HEK293 (cell line): Measurements from ENCODE around the gene AGBL3.

Source experiments
- CTCF ChIA-PET: fragments of 350-600 bp; formaldehyde crosslinking; extraction: SDS; loops from one replicate; lab custom pipeline; 2021; ENCODE audit warnings: antibody characterized with exemption; lab: Yijun Ruan, JAX
- POLR2A ChIA-PET: fragments of 300-600 bp; formaldehyde crosslinking; extraction: SDS; loops from one replicate; lab custom pipeline; 2020; ENCODE audit warnings: antibody characterized with exemption, inconsistent platforms; lab: Yijun Ruan, JAX
- H3K27ac ChIP-seq: fragments of 200-500 bp; sonication (Bioruptor generic); 2 replicates; pipeline ENCODE4 v1.5.1; 2014; ENCODE audit warnings: low read depth, low read length, control low read depth, inconsistent platforms; ENCODE audit errors: extremely low read depth
- H3K36me3 ChIP-seq, 2 experiments: fragments of 200-500 bp in 1 of 2; sonication (Bioruptor generic) in 1 of 2; 1 replicate in 1 of 2; 2 replicates in 1 of 2; pipeline ENCODE4 v1.5.1; 2014 to 2017; ENCODE audit warnings: inconsistent platforms in 2 of 2, low read length in 2 of 2; ENCODE audit not compliant: control insufficient read depth in 2 of 2, insufficient read depth in 1 of 2
- H3K4me1 ChIP-seq: fragments of 200-500 bp; sonication (Bioruptor generic); 2 replicates; pipeline ENCODE4 v1.5.1; 2014; ENCODE audit warnings: mild to moderate bottlenecking, low read length, inconsistent platforms; ENCODE audit not compliant: control insufficient read depth, insufficient read depth
- H3K4me3 ChIP-seq: 2 replicates; pipeline ENCODE4 v1.5.1; 2011; ENCODE audit warnings: low read depth, mild to moderate bottlenecking, control low read depth, low read length, moderate library complexity
- H3K9me3 ChIP-seq: fragments of 200-500 bp; sonication (Bioruptor generic); 2 replicates; pipeline ENCODE4 v1.5.1; 2014; ENCODE audit warnings: low read depth, low read length, inconsistent platforms; ENCODE audit not compliant: control insufficient read depth, insufficient read depth
- BCL11A ChIP-seq: fragments of 450-650 bp; formaldehyde crosslinking; IDR thresholded peaks from 2 replicates; pipeline ENCODE4 v1.5.1; 2016; ENCODE audit warnings: low read depth, missing biosample characterization, missing genetic modification characterization
- BCL11B ChIP-seq: fragments of 450-650 bp; formaldehyde crosslinking; IDR thresholded peaks from 2 replicates; pipeline ENCODE4 v1.5.1; 2016; ENCODE audit warnings: low read depth, missing biosample characterization, missing genetic modification characterization
- GFI1B ChIP-seq: fragments of 450-650 bp; formaldehyde crosslinking; IDR thresholded peaks from 2 replicates; pipeline ENCODE4 v1.5.1; 2016; ENCODE audit warnings: missing biosample characterization, missing genetic modification characterization
- SETDB1 ChIP-seq: IDR thresholded peaks from one replicate; pipeline ENCODE4 v1.6.1; 2017; ENCODE audit warnings: mild to moderate bottlenecking, low read length, moderate library complexity, mixed read lengths; ENCODE audit not compliant: insufficient read length
- ZBTB11 ChIP-seq: fragments of 450-650 bp; formaldehyde crosslinking; conservative IDR thresholded peaks from 2 replicates; pipeline ENCODE4 v1.5.1; 2016; ENCODE audit warnings: low read depth, missing biosample characterization, missing genetic modification characterization
- ZBTB48 ChIP-seq: fragments of 450-650 bp; formaldehyde crosslinking; IDR thresholded peaks from 2 replicates; pipeline ENCODE4 v1.5.1; 2016; ENCODE audit warnings: missing biosample characterization, missing genetic modification characterization
- ZNF10 ChIP-seq: fragments of 450-650 bp; formaldehyde crosslinking; IDR thresholded peaks from 2 replicates; pipeline ENCODE4 v1.5.1; 2017; ENCODE audit warnings: missing biosample characterization, missing genetic modification characterization
- ZNF214 ChIP-seq: fragments of 450-650 bp; formaldehyde crosslinking; IDR thresholded peaks from 2 replicates; pipeline ENCODE4 v1.5.1; 2017; ENCODE audit warnings: missing biosample characterization, mild to moderate bottlenecking, missing genetic modification characterization, borderline replicate concordance
- ZNF548 ChIP-seq: fragments of 450-650 bp; formaldehyde crosslinking; IDR thresholded peaks from 2 replicates; pipeline ENCODE4 v1.5.1; 2016; ENCODE audit warnings: missing biosample characterization, missing genetic modification characterization
- ZNF558 ChIP-seq: fragments of 450-650 bp; formaldehyde crosslinking; IDR thresholded peaks from 2 replicates; pipeline ENCODE4 v1.5.1; 2016; ENCODE audit warnings: missing biosample characterization, missing genetic modification characterization
- ZNF561 ChIP-seq: fragments of 450-650 bp; IDR thresholded peaks from 2 replicates; pipeline ENCODE4 v1.5.1; 2018; ENCODE audit warnings: missing biosample characterization, missing genetic modification characterization, borderline replicate concordance
- ZNF571 ChIP-seq: fragments of 450-650 bp; formaldehyde crosslinking; IDR thresholded peaks from 2 replicates; pipeline ENCODE4 v1.5.0; 2017; ENCODE audit warnings: missing biosample characterization, missing genetic modification characterization
- ZNF600 ChIP-seq: fragments of 450-650 bp; formaldehyde crosslinking; IDR thresholded peaks from 2 replicates; pipeline ENCODE4 v1.5.1; 2016; ENCODE audit warnings: missing biosample characterization, missing genetic modification characterization
- ZNF624 ChIP-seq: fragments of 450-650 bp; formaldehyde crosslinking; IDR thresholded peaks from 2 replicates; pipeline ENCODE4 v1.5.1; 2017; ENCODE audit warnings: missing biosample characterization, missing genetic modification characterization
- ZNF76 ChIP-seq: fragments of 450-650 bp; formaldehyde crosslinking; IDR thresholded peaks from 2 replicates; pipeline ENCODE4; 2016; ENCODE audit warnings: low read depth, missing biosample characterization, missing genetic modification characterization, borderline replicate concordance
- ZSCAN5A ChIP-seq: fragments of 450-650 bp; formaldehyde crosslinking; IDR thresholded peaks from 2 replicates; pipeline ENCODE4 v1.5.1; 2016; ENCODE audit warnings: missing biosample characterization, missing genetic modification characterization
- TF ChIP-seq, protein P1 (sequence below): fragments of 450-650 bp; formaldehyde crosslinking; IDR thresholded peaks from 2 replicates; pipeline ENCODE4 v1.5.1; 2016; ENCODE audit warnings: missing biosample characterization, missing genetic modification characterization
- TF ChIP-seq, protein P2 (sequence below): fragments of 450-650 bp; formaldehyde crosslinking; IDR thresholded peaks from 2 replicates; pipeline ENCODE4 v1.5.1; 2016; ENCODE audit warnings: missing biosample characterization, missing genetic modification characterization

Gene AGBL3

GRCh38 chr7:135161669-135162068, 175.4 kb downstream of the AGBL3 start:
- POLR2A ChIA-PET: interaction anchor here (1.2 to 2.1 kb wide), 3 partner anchors 8 to 175 kb away, joined by 3 to 8 read pairs (median 3); partner anchors contain the start of genes AGBL3, CYREN and TMEM140
- no peak for TF ChIP-seq ZNF548 (tag by site-specific recombination)
- TF ChIP-seq ZNF624 (tag by site-specific recombination): no peak
- TF ChIP-seq, protein P1, sequence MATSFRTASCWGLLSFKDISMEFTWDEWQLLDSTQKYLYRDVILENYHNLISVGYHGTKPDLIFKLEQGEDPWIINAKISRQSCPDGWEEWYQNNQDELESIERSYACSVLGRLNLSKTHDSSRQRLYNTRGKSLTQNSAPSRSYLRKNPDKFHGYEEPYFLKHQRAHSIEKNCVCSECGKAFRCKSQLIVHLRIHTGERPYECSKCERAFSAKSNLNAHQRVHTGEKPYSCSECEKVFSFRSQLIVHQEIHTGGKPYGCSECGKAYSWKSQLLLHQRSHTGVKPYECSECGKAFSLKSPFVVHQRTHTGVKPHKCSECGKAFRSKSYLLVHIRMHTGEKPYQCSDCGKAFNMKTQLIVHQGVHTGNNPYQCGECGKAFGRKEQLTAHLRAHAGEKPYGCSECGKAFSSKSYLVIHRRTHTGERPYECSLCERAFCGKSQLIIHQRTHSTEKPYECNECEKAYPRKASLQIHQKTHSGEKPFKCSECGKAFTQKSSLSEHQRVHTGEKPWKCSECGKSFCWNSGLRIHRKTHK (tag by site-specific recombination): no peak
- no peak for TF ChIP-seq ZNF10
- TF ChIP-seq ZNF558: no peak
- no peak for TF ChIP-seq BCL11A (tag by site-specific recombination)
- peak; percentile 10; the same call in 1 of the 2 replicates for TF ChIP-seq ZNF600 (tag by site-specific recombination)
- CTCF ChIA-PET: interaction anchor here (0.8 to 1.2 kb wide), 2 partner anchors 8 to 79 kb away, joined by 3 to 5 read pairs; partner anchors contain the start of gene CYREN
- no peaks in the 10 kb centered on the region for H3K9me3 ChIP-seq
- no peak overlapping the region for H3K27ac ChIP-seq
- no peaks in the 10 kb centered on the region for H3K4me1 ChIP-seq
- H3K4me3 ChIP-seq: no peak overlapping the region
- peaks cover 0 to 31% of the 10 kb centered on the region in 2 experiments; a peak in 1 of 3 replicates for H3K36me3 ChIP-seq

DNA sequence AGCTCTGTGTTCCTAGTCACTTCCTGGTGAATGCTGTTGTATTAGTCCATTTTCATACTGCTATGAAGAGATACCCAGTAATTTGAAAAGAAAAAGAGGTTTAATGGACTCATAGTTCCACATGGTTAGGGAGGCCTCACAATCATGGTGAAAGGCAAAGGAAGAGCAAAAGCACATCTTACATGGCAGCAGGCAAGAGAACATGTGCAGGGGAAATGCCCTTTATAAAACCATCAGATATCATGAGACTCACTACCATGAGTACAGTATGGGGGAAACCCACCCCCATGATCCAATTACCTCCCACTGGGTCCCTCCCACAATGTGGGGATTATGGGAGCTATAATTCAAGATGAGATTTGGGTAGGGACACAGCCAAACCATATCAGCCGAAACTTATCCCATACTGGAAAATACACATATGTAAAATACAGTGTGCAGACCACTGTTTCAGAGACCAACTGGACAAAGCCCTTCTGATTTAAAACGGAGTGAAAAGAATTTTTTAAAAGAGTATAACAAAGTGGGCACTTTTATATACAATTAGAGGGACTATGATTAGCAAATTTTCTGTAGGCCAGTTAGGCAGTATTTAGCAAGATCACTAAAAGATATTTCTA, 176.2 kb downstream of the AGBL3 start:
- no peaks in the 10 kb centered on the region for H3K9me3 ChIP-seq
- no peaks in the 10 kb centered on the region for H3K4me1 ChIP-seq
- peaks cover 0 to 37% of the 10 kb centered on the region in 2 experiments; a peak in 1 of 3 replicates for H3K36me3 ChIP-seq
- H3K27ac ChIP-seq: no peak overlapping the region
- no peak for TF ChIP-seq GFI1B
- peak; percentile 87 for TF ChIP-seq SETDB1
- peak; percentile 79 for TF ChIP-seq ZSCAN5A (tag by site-specific recombination)
- TF ChIP-seq, all 188 proteins: peak for 2
- no peak overlapping the region for H3K4me3 ChIP-seq
- ChIA-PET CTCF (interaction anchor here (0.6 kb wide), 1 partner anchor 55 kb away, joined by 3 read pairs; no protein-coding TSS in a partner anchor), POLR2A (interaction anchor here (1.2 to 2.1 kb wide), 3 partner anchors 8 to 176 kb away, joined by 3 to 8 read pairs (median 3); partner anchors contain the start of genes AGBL3, CYREN and TMEM140)

- no peak overlapping the region for H3K4me3 ChIP-seq
- no peak overlapping the region for H3K27ac ChIP-seq
- CTCF ChIA-PET: interaction anchor here (0.6 kb wide), 1 partner anchor 498 kb away, joined by 3 read pairs; the partner anchor contains the start of gene STMP1
- no peak for TF ChIP-seq ZNF214 (tag by site-specific recombination)
- no peak for TF ChIP-seq ZBTB48 (tag by site-specific recombination)
- no peak for TF ChIP-seq ZBTB11 (tag by site-specific recombination)
- no peak for TF ChIP-seq ZNF76 (tag by site-specific recombination)
- TF ChIP-seq BCL11B (tag by site-specific recombination): no peak
- no peak for TF ChIP-seq ZNF571
- TF ChIP-seq, protein P2, sequence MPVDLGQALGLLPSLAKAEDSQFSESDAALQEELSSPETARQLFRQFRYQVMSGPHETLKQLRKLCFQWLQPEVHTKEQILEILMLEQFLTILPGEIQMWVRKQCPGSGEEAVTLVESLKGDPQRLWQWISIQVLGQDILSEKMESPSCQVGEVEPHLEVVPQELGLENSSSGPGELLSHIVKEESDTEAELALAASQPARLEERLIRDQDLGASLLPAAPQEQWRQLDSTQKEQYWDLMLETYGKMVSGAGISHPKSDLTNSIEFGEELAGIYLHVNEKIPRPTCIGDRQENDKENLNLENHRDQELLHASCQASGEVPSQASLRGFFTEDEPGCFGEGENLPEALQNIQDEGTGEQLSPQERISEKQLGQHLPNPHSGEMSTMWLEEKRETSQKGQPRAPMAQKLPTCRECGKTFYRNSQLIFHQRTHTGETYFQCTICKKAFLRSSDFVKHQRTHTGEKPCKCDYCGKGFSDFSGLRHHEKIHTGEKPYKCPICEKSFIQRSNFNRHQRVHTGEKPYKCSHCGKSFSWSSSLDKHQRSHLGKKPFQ (tag by site-specific recombination): no peak
- no peak for TF ChIP-seq ZNF561
- H3K9me3 ChIP-seq: no peaks in the 10 kb centered on the region
- no peaks in the 10 kb centered on the region for H3K4me1 ChIP-seq
- peaks cover 0 to 52% of the 10 kb centered on the region in 2 experiments; a peak in 1 of 3 replicates for H3K36me3 ChIP-seq
- POLR2A ChIA-PET: interaction anchor here (0.6 to 1.7 kb wide), 3 partner anchors 9 to 729 kb away, joined by 3 to 4 read pairs (median 3); partner anchors contain the start of gene AGBL3
Measured at GRCh38 chr7:135164357-135165061, 178.2 kb downstream of the AGBL3 start.
